GM12872 (cell line): ENCODE data around the gene MORN5.

Experiments
- TF ChIP-seq, protein P1 (sequence below): IDR thresholded peaks from 3 replicates; pipeline ENCODE4 v1.5.1; 2011; ENCODE audit warnings: low read depth, mild to moderate bottlenecking, low read length, moderate library complexity; ENCODE audit not compliant: insufficient read depth

The MORN5 gene

DNA sequence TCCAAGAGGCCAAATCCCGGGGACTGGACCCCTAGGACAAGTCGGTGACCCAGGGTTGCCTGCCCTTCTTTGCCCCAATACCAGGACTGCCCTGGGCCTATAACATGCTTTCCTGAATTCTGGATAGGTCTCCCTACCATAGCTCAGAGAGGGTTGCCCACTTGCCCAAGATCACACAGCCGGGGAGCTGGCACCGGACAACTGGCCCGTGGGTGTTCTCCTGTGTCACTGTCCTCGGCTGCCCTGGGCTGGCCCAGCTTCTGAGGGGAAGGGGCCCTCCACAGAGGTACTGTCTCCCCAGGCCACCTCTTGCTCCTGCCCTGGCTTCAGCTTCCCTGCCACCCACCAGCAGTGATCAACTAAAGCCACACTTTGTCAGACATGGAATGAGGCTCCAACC, 37.8 kb upstream of the MORN5 start:
- TF ChIP-seq, protein P1, sequence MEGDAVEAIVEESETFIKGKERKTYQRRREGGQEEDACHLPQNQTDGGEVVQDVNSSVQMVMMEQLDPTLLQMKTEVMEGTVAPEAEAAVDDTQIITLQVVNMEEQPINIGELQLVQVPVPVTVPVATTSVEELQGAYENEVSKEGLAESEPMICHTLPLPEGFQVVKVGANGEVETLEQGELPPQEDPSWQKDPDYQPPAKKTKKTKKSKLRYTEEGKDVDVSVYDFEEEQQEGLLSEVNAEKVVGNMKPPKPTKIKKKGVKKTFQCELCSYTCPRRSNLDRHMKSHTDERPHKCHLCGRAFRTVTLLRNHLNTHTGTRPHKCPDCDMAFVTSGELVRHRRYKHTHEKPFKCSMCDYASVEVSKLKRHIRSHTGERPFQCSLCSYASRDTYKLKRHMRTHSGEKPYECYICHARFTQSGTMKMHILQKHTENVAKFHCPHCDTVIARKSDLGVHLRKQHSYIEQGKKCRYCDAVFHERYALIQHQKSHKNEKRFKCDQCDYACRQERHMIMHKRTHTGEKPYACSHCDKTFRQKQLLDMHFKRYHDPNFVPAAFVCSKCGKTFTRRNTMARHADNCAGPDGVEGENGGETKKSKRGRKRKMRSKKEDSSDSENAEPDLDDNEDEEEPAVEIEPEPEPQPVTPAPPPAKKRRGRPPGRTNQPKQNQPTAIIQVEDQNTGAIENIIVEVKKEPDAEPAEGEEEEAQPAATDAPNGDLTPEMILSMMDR: no peak

DNA sequence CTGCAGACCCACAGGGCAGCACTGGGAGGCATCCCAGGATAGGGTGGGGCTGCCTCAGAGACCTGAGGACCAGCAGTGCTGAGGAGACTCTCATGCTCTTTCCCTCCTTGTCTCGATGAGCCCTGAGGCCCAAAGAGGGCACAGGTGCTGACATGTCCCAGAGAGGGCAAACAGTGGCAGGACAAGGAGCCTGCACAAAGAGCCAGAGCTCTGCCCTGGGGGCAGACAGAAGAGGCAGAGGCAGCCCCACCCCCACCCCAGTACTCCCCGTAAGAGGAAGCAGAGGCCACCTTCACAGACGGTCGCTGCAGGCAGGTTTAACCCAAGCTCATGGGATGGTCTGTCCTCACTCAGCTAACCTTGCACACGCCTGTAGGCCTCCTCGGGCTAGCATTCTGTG, 37.2 kb upstream of the MORN5 start:
- TF ChIP-seq, protein P1: no peak

DNA sequence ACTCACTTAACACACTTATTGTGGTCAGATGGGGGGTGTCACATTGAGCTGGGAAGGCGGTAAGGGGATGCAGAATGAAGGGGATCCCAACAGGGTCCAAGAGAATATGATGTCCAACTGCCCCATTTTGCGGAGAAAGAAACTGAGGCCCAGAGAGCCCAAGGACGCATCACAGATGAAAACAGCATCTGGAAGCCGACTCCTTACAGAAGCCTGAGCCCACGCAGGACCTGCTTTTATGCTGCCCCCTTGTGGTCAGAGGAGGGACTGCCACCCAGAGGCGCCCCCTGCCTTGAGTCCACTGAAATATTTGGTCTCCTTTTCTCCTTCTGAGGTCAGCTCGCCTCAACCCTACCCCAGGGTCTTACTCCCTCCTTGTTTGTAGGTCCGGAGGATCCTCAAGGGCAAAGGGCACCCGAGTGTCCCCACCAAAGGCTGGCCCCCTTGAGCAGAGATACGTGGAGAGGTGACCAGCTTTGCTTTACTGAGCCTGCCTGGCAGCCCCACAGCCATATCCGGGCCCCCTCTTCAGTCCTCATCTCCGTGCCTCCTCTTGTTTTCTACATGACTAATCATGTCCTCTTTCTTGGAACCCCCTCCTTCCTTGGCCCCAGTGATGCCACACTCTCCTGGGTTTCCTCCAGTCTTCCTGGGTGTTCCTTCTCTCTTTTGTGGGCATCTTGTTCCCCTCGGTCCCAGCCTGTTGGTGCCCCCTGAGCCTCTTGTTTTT, 36.6 kb upstream of the MORN5 start:
- TF ChIP-seq, protein P1: peak; percentile 99

DNA sequence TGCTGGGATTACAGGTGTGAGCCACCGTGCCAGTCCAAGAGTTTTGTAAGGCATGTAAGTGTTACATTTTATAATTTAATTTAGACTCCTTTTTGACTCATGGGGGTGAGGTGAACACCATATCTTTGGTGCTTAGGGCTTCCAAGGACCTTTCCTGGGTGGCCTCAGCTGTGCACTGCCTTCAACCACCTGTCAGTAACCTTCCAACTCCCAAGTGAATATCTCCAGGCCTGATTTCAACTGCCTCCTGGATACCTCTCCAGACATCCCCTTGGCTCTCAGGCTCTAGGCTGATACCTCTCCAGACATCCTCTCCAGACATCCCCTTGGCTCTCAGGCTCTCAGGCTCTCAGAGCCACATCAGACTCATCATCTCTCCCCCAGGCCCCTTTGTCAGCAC, 35.7 kb upstream of the MORN5 start:
- TF ChIP-seq, protein P1: no peak

DNA sequence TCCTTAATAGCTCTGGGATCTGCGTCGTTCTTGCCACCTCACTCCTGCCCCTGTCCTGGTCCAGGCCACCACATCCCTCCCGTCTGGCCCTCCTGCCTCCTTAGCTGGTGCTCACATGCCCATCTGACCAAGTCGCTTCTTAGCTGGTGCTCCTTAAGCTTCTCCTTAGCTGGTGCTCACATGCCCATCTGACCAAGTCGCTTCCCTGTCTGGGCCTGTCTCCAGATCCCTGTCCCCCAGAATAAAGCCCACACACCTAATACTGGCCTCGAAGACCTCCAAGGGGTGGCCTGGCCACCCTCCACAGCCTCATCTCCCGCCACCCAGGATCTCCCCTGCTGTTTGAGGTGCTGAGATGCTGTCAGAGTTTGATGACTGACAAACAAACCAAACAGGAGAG, 35.2 kb upstream of the MORN5 start:
- TF ChIP-seq, protein P1: no peak

DNA sequence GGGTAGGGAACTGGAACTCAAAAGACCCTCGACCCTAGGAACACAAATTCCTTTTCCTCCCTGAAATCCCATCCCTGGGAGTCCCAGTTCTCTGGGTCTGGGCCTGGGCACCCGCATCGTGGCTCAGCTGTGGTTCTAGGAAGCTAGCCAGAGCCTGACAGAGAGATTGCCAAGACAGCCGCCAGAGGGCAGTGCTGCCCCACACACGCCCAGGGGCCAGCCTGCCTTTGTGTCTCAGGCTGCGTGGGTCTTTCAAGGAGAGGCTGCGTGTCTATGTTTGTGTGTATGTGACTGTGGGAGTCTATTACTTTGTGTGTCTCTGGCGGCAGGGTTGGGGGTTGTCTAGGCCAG, 34.6 kb upstream of the MORN5 start:
- TF ChIP-seq, protein P1: peak; percentile 92

DNA sequence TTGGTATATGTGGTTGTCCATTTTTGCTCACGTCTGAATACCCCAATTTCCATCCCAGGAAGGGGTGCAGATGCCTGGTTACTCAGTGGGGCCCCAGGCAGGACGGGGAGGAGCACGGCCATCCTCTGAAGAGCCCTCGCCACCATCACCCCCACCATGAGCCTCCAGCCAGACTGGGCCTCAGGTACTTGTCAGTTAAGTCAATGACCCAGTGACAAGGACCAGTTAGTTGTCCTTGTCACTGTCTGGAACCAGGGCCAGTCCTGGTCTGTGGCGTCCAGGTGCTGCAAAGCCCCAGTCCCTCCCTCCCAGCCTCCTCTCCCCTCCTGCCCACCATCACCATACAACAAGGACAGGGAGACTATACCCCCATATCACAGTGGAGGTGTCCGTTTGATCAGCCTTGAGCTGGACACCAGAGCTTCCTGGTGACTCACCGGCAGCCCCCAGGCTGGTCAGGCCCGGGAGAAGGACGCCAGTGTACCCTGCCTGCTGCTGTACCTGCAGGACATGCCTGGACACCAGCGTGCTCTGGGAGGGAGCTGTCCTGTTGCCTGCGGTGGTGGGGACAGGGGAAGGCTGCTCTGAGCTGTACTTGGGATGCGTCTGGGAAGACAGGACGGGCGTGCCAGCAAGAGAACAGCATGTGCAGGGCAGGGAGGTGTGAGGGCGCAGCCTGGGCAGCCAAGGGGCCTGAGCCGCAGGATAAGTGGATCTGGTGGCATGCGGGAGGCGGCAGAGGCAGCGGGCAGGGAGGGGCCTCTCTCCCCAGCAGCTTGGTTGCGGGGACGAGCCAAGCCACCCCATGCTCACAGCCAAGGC, 34.0 kb upstream of the MORN5 start:
- TF ChIP-seq, protein P1: no peak
